Epithelial cell of prostate (primary cell): ENCODE data around the gene FFAR4.

Source experiments
- DNase-seq: peaks from one replicate; pipeline ENCODE4 v3.0.0-alpha.2; 2011; ENCODE audit warnings: low read depth, low spot score
- H3K27ac ChIP-seq: fragments of 450-650 bp; 2 replicates; pipeline ENCODE4 v1.5.1; 2017; ENCODE audit warnings: mild to moderate bottlenecking

FFAR4 gene

GRCh38 chr10:93598157-93598556 is 31.7 kb downstream of the FFAR4 start:
- no peak for DNase-seq
- no peak overlapping the region for H3K27ac ChIP-seq

- H3K27ac ChIP-seq = no peak overlapping the region
- DNase-seq = no peak
These were observed 32.9 kb downstream of the FFAR4 start for GRCh38 chr10:93599335-93599734.

DNA sequence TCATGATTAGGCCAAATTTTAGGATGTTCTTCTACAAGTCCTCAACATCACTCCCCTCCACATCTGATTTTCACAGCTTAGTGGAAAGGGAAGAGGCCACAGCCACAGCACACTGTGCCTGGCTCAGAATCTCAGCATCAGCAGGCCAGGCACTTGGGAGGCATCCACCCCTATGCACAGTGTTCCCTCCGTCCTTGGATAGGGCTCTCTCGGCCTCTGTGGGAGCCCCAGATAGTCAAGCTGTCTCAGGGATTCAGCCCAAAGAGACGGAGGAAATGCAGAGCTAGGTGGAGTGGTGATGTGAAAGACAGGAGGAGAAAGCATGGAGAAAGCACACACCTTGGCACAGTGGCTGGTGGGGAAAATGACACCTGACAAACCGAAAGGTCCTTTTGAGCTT is 33.3 kb downstream of the FFAR4 start:
- DNase-seq = no peak
- H3K27ac ChIP-seq = no peak overlapping the region

GRCh38 chr10:93600446-93601145 is 34.1 kb downstream of the FFAR4 start:
- no peak overlapping the region for H3K27ac ChIP-seq
- DNase-seq = no peak

DNA sequence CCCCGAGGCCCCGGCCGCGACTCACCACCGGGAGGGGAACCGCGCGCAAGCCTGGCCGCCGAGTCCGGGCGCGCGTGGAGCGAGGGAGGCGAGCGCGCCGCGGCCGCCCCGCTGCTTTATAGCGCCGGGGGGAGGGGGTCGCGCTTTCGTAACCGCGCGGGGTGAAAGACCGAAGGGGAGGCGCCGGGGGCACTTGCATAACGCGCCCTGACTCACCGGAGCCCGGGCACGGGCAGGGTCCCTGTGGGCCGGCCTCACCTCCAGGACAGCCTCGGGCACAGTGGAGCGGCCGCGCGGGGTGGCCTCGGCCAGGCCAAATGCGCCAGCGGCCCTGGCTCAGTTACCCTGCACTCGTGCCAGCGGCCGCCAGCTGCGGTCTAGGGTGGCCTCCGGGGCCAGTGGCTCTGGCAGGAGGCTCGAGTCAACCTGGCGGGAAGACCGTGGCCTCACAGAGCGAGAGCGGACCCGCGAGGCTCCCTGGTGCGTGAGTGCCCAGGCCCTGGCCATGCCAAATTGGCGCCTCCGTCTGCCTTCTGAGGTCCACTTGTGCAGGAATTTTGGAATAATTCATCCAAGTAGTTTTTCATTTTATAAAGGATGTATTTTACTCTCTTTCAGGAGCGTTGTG is 34.8 kb downstream of the FFAR4 start, which contains the start of gene RBP4:
TSS of gene RBP4 (minus strand) at position 90 of the 628 bp plus-strand sequence. CDS start 207 bp downstream, outside the sequence.
- no peak for DNase-seq
- no peak within 1 kb of the TSS for H3K27ac ChIP-seq

DNA sequence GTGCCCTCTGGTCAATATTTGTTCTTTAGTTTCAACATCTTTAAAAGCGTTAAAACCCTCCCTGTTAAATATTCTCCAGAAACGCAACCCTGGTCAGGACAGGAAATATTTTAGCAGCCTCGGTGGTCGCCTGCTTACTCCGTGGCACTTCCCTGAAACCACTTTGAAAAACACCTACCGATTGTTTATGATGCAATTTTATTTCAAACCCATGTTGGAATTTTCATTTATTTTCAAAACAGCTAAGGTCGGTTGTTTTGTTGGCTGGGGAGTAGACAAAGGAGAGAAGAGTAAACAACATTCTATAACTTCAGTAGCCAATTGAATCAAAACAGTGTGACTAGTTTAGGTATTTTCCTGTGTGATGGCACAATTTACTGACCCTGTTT is 35.3 kb downstream of the FFAR4 start:
- no peak for DNase-seq
- no peak overlapping the region for H3K27ac ChIP-seq

DNA sequence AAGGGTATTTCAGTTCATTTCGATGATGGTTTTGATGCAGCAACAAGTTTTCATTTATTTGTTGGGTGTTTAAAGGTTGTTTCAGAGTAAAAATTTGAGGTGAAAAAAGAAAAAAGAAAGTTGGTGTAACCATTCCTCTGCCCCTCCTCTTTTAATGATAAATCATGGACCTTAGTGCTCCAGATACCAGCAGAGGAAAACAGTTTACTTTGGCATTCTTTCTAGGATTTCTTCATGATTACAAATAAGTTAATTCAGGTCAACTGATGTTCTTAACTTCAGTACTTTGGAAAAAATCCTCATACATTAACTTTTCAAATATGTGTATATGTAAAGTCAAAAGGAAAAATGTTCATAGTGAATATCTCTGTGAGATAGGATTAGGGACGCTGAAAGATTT is 36.6 kb downstream of the FFAR4 start:
- no peak for DNase-seq

GRCh38 chr10:93604146-93604545 is 37.7 kb downstream of the FFAR4 start:
- H3K27ac ChIP-seq = no peak overlapping the region
- DNase-seq = no peak

More for the DNA sequence above, 36.6 kb downstream of the FFAR4 start:
- no peak overlapping the region for H3K27ac ChIP-seq

- no peak for DNase-seq
- H3K27ac ChIP-seq = no peak overlapping the region
These were observed 42.0 kb downstream of the FFAR4 start for GRCh38 chr10:93608421-93608820.

DNA sequence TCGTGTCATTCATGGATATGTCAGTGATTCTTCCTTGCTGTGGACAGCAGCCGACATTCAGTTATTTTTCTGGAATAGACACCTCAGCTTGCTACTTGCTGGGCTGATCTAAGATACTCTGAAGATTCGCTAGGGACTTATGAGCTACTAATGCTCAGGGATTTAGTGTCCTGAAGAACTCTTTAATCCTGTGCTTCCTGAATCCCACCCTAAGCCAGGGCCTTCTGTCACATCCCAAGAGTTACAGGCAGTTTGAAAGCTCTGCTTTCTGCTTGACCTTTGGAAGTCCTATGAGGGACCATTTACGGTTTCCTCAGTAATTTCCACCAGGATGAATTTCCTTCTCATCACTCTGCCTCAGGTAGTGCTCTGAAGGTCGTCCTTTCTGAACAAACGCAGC is 45.8 kb downstream of the FFAR4 start, which contains the start of gene PDE6C:
TSS of gene PDE6C (plus strand) at position 227 of the 400 bp plus-strand sequence. CDS start 189 bp downstream, outside the sequence.
- no peak for DNase-seq

GRCh38 chr10:93613126-93613525 is 46.7 kb downstream of the FFAR4 start:
- H3K27ac ChIP-seq = no peak overlapping the region
- no peak for DNase-seq

More for the DNA sequence above, 45.8 kb downstream of the FFAR4 start, which contains the start of gene PDE6C:
- H3K27ac ChIP-seq = no peak within 1 kb of the TSS

- no peak overlapping the region for H3K27ac ChIP-seq
- no peak for DNase-seq
These were observed 47.8 kb downstream of the FFAR4 start for GRCh38 chr10:93614101-93614825.

- DNase-seq = no peak
- H3K27ac ChIP-seq = no peak overlapping the region
These were observed 49.2 kb downstream of the FFAR4 start for GRCh38 chr10:93615576-93616235.

- DNase-seq = no peak
- H3K27ac ChIP-seq = no peak overlapping the region
These were observed 54.5 kb downstream of the FFAR4 start for GRCh38 chr10:93620925-93621324.

GRCh38 chr10:93622942-93623341 is 56.5 kb downstream of the FFAR4 start:
- H3K27ac ChIP-seq = no peak overlapping the region
- DNase-seq = no peak

DNA sequence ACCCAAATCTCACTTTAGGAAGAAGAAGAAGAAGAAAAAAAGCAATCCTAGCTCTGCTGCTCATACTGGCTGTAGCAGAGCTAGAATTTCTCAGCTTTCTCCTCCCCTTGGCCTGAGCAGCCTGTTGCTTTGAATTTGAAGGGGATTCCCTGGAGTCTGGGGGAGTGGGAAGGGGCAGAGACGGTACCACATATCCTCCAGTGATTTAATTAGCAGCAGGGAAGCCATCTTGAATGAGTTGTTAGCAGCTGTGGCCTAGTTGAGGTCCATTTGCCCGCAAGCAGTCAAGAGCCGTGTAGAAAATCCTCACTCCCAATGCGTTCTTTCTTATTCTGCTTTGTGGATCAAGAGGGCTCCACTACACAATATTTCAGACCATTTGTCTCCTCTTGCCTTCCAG is 62.4 kb downstream of the FFAR4 start:
- H3K27ac ChIP-seq = no peak overlapping the region
- DNase-seq = no peak

GRCh38 chr10:93629647-93630305 is 63.3 kb downstream of the FFAR4 start:
- H3K27ac ChIP-seq = no peak overlapping the region
- DNase-seq = no peak

- no peak overlapping the region for H3K27ac ChIP-seq
- DNase-seq = no peak
These were observed 64.4 kb downstream of the FFAR4 start for GRCh38 chr10:93630625-93631557.
